HuH-7.5 (cell line): ENCODE data around the gene BCL2L13.
"Not testable (repeated sequence)": the region's sequence is repeated elsewhere in the genome, so short reads cannot be mapped to it uniquely, and the experiment has no call there.

Experiments
- DNase-seq: peaks from one replicate; pipeline ENCODE4 v3.0.0; 2011; ENCODE audit warnings: low spot score

The BCL2L13 gene

GRCh38 chr22:17695986-17696385, 57.4 kb downstream of the BCL2L13 start:
- DNase-seq = no peak

GRCh38 chr22:17697196-17697595, 58.6 kb downstream of the BCL2L13 start:
- not testable (repeated sequence) for DNase-seq

- not testable (repeated sequence) for DNase-seq
These were observed 59.7 kb downstream of the BCL2L13 start for GRCh38 chr22:17698276-17698675.

GRCh38 chr22:17698948-17699347, 60.4 kb downstream of the BCL2L13 start:
- DNase-seq = no peak

- no peak for DNase-seq
These were observed 61.3 kb downstream of the BCL2L13 start for GRCh38 chr22:17699696-17700340.

- no peak for DNase-seq
These were observed 62.2 kb downstream of the BCL2L13 start for GRCh38 chr22:17700778-17701177.

- DNase-seq = no peak
These were observed 65.3 kb downstream of the BCL2L13 start for GRCh38 chr22:17703811-17704210.

GRCh38 chr22:17705546-17705945, 67.0 kb downstream of the BCL2L13 start:
- no peak for DNase-seq

- DNase-seq = peak; percentile 23
These were observed 67.7 kb downstream of the BCL2L13 start for GRCh38 chr22:17705951-17706900.

- no peak for DNase-seq
These were observed 68.4 kb downstream of the BCL2L13 start for GRCh38 chr22:17706947-17707346.

GRCh38 chr22:17707526-17707925, 69.0 kb downstream of the BCL2L13 start:
- DNase-seq = no peak

- no peak for DNase-seq
These were observed 71.5 kb downstream of the BCL2L13 start for GRCh38 chr22:17710023-17710422.

- DNase-seq = no peak
These were observed 73.9 kb downstream of the BCL2L13 start for GRCh38 chr22:17712441-17712840.

- DNase-seq = no peak
These were observed 78.0 kb downstream of the BCL2L13 start for GRCh38 chr22:17716529-17716928.

- DNase-seq = no peak
These were observed 79.2 kb downstream of the BCL2L13 start for GRCh38 chr22:17717708-17718107.

- no peak for DNase-seq
These were observed 81.4 kb downstream of the BCL2L13 start for GRCh38 chr22:17719911-17720310.

- DNase-seq = no peak
These were observed 85.7 kb downstream of the BCL2L13 start for GRCh38 chr22:17724241-17724640.

GRCh38 chr22:17724678-17725499, 86.3 kb downstream of the BCL2L13 start:
- no peak for DNase-seq

GRCh38 chr22:17725500-17725796, 86.9 kb downstream of the BCL2L13 start:
- DNase-seq = no peak

- DNase-seq = no peak
These were observed 87.7 kb downstream of the BCL2L13 start for GRCh38 chr22:17726006-17726927.
